Activated CD8-positive, alpha-beta memory T cell treated with anti-CD3 and anti-CD28 coated beads for 4 hours (primary cell): ENCODE data around the gene FAM171A2.
A peak's percentile ranks its signal among the peaks of the same experiment; 100 is the strongest.

Experiments used
- DNase-seq, 2 donors: peaks; one replicate each; pipeline ENCODE4 v3.0.0-alpha.2; 2020; ENCODE audit warnings: low read depth in 2 of 2

Gene FAM171A2

DNA sequence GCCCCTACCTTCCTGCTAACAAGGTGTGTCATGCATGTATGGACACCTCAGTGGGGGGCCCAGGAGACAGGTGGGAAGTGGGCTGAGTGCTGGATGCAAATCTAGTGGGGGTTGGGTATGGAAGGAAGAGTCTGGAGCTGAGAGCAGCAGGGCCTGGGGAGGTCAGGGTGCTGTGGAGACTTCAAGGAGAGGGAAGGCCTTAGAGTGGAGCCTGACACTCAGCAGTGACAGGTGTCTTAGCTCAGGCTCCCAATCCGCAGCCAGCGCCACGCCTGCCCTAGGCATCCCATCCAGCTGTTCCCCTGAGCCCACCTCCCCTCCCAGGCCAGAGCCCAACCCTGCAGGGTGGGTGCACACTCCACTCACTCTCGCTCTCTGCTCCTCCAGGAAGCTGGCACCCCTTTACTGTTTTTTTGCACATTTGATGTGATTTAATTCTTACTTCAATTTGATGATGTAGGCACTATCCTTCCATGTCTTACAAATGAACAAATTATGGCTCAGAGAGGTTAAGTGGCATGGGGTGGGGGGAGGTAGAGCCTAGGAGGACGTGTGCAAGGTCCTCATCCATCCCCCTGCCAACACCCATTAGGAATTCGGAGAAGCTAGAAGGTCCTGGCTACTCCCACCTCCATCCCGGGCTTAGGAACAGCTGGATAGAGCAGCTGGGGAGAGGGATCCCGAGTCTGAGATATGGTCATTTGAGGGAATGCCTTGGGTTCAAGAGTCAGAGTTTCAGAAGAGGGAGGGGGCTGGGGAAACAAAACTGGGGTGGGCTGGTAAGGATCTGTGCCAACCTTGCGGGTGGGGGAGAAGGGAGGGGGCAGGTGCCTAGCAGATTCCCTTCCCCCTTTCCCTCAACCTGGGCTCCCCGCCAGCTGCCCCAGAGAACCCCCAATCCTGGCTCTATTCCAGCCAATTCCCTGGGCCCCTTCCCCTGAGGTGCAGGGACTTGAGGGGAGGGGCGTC is 2.1 kb downstream of the FAM171A2 start:
- DNase-seq: no peak

DNA sequence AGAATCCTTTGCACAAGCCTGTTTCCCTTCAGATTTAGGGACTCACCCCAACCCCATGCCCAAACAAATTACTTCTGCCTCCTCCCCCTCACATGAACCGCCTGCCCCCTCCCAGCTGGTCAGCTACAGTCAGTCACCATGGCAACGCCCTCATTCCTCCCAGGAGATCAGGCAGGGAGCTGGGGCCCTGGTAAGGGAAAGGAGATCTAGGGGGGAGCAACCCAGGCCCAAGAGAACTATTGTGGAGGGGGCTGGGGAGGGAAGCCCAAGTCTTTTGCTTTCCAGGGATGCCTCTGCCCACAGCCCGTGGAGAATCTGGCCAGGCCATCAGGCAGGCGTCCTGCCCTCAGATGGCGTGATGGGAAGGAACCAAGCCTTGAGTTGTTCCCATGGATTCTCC is 2.8 kb downstream of the FAM171A2 start:
- DNase-seq: no peak

DNA sequence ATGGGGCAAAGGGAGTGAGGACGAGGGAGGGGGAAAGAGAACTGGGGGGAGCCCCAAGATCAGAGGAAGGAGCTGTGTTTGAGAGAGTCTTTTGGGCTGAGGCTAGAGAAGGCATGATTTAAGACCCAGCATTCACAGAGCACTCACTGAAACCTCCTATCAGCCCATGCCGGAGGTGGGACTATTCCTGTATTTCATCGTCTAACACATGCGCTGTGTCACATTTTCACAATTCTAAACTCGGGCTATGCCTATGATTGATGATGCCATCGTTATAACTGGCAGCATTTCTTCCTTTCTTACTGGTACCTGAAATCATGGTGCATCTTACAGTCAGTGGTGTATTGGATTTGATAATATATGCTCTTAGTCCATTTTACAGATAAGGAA is 3.5 kb downstream of the FAM171A2 start:
- no peak for DNase-seq

DNA sequence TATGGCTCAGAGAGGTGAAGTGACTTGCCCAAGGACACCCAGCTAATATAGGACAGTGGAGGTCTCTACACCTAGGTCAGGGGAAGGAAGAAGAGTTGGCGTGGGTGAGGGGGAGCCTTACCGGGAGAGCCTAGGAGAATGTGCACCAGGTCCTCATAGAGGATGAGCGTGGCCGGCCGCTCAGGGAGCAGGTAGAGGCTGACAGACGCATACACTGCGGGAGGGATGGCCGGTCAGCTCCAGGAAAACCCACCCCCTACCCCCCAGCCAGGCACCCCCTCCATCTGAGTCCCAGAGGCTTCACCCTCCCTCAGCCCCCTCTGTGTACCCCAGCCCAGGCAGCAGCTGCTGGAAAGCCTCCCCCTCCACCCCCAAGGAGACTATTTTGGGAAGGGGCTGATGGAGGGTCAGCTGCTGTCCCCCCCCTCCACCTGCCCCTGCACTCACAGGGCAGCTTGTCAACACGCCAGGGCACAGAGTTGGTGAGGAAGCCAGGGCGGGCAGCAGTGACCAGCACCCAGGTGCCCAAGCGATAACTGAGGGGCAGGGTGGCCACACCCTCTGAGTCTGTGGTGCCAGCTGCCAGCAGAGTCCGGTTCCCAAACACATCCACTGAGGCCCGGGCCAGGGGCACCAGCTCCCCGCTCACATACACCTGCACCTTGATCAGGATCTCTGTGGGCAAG is 4.1 kb downstream of the FAM171A2 start:
- no peak for DNase-seq

DNA sequence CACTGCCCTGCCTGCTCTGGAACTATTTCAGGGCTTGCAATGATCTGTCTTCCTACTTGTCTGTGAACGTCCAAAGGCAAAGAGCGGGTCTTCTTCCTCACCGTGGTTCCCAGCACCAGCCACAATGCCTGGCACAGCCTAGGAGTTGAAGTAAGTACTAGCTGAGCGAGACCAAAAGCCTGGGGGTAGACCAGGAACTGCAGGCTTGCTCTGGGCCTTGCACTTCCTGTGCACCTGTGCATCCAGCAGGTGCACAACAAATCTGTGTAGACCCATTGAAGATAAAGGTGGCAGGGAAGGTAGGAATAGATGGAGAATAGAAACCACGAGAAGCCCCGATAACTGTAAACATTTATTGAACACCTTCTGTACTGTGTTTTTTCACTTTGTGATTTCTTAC is 4.6 kb downstream of the FAM171A2 start:
- no peak for DNase-seq

DNA sequence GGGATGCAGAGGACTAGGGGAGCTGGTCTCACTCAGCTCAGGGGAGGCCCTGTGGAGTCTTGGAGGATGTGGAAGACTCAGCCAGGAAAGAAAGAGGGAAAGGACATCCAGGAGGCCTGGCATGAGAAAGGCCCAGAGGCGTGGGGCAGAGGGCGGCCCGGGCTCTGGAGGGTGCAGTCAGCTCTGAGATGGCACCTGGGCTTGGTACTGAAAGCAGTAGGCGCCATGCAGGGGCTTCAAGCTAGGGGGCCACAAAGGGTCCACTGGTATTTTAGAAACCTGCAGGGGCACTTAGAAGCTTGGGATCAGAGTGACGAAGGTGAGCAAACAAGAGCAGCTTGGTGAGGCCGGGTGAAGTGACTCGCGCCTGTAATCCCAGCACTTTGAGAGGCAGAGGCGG is 5.6 kb downstream of the FAM171A2 start:
- DNase-seq: no peak

DNA sequence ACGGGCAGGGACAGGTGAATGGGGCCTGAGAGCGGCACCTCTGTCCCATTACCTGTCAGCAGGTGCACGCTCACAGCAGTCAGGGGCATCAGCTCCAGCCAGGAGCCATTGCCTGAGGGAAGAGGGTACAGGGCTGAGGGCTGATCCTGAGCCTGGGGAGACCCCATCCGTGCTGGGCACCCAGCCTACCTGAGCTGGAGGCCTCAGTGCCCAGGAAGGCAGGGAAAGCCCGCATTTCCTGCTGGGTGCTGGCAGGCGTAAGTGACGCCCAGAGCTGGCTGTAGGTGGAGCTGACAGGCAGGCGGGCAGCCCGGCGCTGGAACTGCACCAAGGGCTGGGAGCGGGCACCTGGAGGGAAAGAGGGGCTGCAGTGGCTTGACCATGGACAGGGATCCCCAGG is 7.4 kb downstream of the FAM171A2 start:
- DNase-seq: no peak

DNA sequence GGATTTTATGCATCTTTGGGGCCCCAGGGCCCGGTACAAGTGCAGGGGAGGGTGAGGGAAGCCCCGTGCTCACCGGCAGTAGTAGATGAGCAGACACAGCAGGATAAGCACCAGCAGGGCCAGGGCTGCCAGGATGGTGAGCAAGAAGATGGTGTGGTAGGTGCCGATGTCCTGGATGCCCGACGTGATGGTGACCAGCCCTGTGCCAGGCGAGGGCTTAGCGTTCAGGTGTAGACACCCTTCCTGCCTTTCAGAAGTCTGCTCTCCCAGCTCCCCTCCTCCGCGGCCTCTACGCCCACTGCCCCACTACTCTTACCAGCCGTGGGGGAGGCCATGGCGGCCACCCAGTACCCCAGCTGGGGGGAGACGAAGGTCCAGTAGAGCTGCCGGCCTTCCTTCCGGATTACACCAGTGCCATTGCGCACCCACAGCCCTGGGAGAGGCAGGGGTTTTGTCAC is 8.0 kb downstream of the FAM171A2 start:
- no peak for DNase-seq

DNA sequence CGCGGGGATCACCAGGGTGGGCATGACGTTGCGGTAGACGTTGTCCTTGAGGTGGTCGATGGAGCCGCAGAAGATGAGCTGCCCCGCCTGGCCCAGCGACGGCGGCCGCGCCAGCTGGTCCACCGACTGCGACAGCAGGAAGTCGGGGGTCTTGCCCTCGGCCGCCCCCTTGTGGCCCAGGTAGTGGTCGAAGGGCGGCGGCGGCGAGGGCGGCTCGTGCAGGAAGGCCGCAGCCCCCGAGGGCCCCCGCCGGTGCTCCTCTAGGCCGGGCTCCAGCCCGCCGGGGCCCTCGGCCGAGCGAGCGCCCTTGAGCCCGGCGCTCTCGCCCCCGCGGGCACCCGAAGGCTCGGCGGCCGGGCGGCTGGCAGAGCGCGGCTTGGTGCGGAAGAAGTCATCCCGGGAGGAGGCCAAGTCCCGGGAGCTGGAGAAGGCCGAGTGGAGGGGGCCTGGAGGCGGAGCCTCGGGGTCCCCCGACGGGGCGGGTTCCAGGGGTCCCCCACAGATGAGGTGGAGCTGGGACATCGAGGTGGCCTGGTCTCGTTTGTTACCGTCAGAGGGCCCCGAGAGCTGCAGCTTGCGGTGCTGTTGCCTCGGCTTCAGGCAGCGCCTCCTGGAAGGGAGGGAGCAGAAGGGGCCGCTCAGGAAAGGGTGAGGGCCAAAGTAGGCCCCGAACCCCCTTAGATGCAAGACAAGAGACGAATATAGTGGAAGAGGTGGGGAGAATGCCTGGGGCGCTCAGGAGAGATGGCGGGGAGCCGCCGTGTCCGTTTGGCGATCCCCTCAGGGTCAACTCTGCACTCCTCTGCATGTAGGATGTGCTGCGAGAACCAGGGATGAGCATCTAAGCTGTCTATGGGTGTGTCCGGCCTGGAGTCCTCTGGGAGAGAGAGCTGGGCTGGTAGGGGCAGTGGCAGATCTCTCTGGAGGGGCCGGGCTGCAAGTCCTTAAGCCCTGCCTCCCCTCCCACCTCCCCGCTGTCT is 8.8 kb downstream of the FAM171A2 start:
- DNase-seq: peak in 1 of 2 donors; percentile 37

DNA sequence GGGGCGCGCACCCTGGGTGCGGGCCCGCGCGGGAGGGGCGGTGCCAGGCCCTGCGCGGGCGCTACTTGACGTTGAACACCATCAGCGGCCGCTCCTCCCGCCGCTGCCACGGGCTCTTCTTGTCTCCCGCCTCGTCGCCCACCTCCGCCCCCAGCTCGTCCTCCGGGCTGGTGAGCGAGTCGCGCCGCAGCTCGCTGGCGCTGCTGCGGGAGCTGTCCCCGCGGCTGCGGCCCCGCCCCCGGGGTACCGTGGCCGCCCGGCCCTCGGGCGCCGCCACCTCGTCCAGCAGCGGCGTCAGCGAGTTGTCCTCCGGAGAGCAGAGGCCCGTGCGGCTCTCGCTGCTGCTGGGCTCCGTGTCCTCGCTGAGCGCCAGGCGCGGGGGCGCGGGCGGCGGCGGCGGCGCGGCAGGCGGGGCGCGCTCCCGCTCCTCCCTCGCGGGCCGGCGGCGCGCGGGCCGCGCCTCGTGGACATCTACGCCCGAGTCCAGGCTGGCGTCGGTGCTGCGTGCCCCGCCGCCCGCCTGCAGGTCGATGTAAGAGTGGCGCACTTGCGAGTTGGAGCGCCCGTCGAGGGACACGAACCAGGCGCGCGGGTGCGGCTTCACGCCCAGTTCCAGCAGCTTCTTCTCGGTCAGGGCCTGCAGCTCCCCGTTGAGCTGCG is 9.9 kb downstream of the FAM171A2 start:
- DNase-seq: no peak

DNA sequence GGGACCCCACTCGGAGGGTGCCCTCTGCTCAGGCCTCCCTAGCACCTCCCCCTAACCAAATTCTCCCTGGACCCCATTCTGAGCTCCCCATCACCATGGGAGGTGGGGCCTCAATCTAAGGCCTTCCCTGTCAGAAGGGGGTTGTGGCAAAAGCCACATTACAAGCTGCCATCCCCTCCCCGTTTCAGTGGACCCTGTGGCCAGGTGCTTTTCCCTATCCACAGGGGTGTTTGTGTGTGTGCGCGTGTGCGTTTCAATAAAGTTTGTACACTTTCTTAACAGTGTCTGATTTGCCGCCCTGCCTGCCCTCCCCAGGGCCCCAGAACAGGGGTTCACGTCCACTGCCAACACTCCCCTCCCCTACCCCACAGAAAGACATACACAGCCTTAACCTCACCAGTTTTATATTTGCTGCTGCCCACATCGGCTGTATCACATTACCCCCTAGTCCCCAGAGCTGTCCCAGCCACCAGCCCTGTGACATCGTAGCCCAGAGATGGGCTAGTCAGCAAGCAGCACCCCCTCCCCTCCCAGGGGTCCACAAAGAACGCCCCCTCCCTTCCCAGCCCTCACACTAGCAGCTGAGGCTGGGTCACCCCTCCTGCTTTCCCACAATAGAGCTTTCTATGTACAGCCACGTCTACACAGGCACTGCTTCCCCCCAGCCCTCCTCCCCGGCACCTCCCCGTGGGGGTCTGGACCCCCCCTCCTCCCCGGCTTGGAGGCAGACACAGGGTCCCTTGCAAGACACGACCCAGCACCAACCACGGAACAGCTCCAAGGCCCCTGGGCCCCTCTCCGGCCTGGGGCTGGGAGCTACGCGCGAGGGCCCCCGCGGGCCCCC is 10.6 kb downstream of the FAM171A2 start:
- no peak for DNase-seq

DNA sequence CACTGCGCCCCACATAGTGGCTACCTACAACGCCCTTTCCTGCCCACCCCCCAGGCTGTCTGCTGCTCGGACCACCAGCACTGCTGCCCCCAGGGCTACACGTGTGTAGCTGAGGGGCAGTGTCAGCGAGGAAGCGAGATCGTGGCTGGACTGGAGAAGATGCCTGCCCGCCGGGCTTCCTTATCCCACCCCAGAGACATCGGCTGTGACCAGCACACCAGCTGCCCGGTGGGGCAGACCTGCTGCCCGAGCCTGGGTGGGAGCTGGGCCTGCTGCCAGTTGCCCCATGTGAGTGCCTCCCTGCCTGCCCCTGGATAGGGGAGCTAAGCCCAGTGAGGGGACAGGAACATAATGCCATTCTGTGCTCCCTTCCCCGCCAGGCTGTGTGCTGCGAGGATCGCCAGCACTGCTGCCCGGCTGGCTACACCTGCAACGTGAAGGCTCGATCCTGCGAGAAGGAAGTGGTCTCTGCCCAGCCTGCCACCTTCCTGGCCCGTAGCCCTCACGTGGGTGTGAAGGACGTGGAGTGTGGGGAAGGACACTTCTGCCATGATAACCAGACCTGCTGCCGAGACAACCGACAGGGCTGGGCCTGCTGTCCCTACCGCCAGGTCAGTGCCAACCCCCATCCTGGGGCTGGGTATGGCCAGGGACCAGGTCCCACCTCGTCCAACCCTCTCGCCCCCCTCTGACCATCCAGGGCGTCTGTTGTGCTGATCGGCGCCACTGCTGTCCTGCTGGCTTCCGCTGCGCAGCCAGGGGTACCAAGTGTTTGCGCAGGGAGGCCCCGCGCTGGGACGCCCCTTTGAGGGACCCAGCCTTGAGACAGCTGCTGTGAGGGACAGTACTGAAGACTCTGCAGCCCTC is 11.5 kb downstream of the FAM171A2 start:
- DNase-seq: no peak

DNA sequence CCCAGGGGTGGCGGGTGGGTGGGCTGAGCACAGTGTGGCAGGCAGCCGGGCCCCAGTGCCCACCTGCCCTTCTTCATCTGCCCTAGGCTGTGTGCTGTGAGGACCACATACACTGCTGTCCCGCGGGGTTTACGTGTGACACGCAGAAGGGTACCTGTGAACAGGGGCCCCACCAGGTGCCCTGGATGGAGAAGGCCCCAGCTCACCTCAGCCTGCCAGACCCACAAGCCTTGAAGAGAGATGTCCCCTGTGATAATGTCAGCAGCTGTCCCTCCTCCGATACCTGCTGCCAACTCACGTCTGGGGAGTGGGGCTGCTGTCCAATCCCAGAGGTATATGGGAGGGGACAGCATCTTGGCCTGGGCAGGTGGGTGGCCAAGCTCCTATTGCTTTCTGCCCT is 12.2 kb downstream of the FAM171A2 start:
- DNase-seq: no peak

DNA sequence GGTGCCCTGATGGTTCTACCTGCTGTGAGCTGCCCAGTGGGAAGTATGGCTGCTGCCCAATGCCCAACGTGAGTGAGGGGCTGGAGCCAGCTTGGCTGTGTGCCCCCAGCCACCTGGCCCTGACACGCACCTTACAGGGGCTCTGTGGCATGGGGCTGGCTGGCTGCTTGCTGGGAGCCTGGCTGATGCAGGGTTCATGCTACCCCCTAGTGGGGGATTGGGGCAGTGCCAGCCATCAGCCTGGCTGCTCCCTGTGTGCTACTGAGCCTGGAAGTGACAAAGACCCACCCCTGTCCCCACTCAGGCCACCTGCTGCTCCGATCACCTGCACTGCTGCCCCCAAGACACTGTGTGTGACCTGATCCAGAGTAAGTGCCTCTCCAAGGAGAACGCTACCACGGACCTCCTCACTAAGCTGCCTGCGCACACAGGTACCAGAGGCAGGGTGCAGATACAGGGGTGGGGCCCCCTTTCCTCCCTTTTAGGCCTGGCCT is 12.9 kb downstream of the FAM171A2 start:
- DNase-seq: peak; percentile 45

DNA sequence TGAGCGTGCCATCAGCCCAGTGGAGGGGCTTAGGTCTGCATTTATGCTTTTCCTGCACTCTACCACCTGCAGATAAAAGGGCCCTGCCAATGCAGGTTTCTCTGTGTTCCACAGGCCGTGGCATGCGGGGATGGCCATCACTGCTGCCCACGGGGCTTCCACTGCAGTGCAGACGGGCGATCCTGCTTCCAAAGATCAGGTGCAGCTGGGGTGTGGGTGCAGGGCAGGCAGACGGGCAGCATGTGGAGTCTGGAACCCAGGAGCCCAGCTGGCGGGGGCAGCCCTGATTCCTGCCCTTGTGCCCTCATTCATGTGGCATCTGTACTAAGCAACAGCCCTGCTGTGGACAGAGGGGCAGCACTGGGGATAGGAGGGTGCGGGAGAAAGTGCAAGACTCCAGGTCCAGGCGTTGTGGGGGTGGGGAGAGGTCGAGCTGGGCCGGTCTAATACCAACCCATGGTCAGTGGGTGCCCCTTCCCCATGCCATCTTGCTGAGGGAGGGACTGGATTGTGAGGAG is 14.0 kb downstream of the FAM171A2 start:
- no peak for DNase-seq

DNA sequence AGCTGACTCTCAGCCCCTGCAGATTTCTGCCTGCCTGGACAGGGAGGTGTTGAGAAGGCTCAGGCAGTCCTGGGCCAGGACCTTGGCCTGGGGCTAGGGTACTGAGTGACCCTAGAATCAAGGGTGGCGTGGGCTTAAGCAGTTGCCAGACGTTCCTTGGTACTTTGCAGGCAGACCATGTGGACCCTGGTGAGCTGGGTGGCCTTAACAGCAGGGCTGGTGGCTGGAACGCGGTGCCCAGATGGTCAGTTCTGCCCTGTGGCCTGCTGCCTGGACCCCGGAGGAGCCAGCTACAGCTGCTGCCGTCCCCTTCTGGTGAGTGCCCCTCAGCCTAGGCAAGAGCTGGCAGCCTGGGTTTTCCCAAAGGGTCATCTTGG is 14.7 kb downstream of the FAM171A2 start:
- no peak for DNase-seq

DNA sequence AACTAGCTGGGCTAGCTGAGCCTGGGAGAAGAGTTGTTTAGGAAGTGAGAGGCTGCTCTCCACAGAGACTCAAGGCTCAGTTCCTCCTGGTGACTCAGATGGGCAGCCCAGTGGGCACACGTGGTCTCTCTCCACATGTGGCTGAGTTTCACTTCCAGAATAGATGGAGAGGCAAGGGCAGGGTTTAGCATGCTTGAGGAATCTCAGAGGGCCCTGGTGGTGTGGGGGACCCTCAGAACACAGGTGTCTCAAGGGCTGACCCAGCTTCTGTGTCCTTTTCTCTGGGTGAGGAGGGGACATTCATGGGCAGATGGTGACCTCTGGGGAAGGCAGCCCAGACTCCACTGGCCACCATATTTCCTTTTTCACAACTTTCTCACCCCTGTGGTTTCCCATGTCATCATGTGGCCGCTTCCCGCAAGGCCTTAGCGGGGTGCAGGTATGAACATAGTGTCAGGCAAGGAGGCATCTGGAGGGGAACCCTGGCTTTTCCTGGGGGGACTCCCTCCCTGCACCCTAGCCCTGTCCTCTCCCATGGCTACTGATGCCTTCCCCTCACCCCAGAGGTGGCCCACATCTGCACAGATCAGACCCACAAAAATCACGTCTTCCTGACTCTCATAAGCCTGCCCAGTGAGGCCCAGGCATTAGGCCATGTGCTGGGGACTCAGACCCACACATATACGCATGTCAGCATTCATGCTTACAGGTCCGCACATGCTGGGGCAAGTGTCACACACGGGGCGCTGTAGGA is 15.2 kb downstream of the FAM171A2 start:
- DNase-seq: no peak
